Kidney epithelial cell (primary cell): ENCODE results near the gene RASGEF1B. TPM values are rescaled to one million over a fixed set of nuclear protein-coding genes. Genes with fewer than 3 reads are reported as not detected.

Source experiments
- DNase-seq: peaks from one replicate; pipeline ENCODE4 v3.0.0-alpha.2; 2010; ENCODE audit warnings: low read depth
- H3K27me3 ChIP-seq: 2 replicates; pipeline ENCODE4 v1.6.0; 2011; ENCODE audit warnings: low read length; ENCODE audit not compliant: control insufficient read depth, insufficient read depth
- H3K36me3 ChIP-seq: 2 replicates; pipeline ENCODE4 v1.5.1; 2011; ENCODE audit warnings: low read length; ENCODE audit not compliant: control insufficient read depth, insufficient read depth
- H3K4me3 ChIP-seq: 2 replicates; pipeline ENCODE4 v1.5.1; 2011; ENCODE audit warnings: low read depth, mild to moderate bottlenecking, control low read depth, low read length
- total RNA-seq: library from RNA; depleted of rRNA; stranded (reverse); fragments of >200 nt; gene quantifications from 2 replicates; pipeline ENCODE4 v1.2.3, GENCODE V29; 2015
- TF ChIP-seq, protein P1 (sequence below): IDR thresholded peaks from 2 replicates; pipeline ENCODE4 v1.5.1; 2011; ENCODE audit warnings: mild to moderate bottlenecking, moderate library complexity, low read length, control low read depth, inconsistent platforms; ENCODE audit not compliant: insufficient read depth, poor library complexity, severe bottlenecking

The RASGEF1B gene
- total RNA-seq, 1 donor from 2014 or later, result 14.0 TPM

DNA sequence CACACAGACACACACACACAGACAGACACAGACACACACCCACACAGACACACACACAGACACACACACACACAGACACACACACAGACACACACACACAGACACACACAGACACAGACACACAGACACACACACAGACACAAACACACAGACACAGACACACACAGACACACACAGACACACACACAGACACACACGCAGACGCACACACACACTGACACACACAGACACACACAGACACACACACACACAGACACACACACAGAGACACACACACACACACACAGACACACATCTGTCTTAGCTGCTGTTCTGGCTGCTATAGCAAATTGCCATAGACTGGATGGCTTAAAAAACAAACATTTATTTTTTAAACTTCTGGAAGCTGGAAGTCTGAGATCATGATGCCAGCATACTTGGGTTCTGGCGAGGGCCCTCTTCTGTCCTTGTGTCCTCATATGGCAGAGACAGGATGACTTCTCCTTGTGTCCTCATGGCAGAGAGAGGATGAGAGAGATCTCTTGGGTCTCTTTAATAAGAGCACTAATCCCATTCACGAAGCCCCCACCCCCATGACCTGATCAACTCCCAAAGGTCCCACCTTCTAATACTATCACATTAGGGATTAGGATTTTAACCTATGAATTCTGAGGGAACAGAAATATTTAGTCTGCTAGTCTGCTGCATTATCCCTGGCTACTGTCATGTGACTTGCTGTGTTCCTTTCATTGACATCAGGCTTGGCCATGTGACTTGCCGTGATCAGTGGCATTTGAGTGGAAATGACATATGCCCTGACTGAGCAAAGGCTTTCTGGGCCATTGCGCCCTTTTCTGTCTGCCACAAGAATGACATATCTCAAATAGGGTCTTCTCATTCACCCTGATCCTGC is 32.7 kb upstream of the RASGEF1B start:
- TF ChIP-seq, protein P1, sequence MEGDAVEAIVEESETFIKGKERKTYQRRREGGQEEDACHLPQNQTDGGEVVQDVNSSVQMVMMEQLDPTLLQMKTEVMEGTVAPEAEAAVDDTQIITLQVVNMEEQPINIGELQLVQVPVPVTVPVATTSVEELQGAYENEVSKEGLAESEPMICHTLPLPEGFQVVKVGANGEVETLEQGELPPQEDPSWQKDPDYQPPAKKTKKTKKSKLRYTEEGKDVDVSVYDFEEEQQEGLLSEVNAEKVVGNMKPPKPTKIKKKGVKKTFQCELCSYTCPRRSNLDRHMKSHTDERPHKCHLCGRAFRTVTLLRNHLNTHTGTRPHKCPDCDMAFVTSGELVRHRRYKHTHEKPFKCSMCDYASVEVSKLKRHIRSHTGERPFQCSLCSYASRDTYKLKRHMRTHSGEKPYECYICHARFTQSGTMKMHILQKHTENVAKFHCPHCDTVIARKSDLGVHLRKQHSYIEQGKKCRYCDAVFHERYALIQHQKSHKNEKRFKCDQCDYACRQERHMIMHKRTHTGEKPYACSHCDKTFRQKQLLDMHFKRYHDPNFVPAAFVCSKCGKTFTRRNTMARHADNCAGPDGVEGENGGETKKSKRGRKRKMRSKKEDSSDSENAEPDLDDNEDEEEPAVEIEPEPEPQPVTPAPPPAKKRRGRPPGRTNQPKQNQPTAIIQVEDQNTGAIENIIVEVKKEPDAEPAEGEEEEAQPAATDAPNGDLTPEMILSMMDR, result no peak
- DNase-seq, result no peak
- no peaks in the 10 kb centered on the region for H3K36me3 ChIP-seq
- H3K27me3 ChIP-seq, result no peaks in the 10 kb centered on the region
- no peak overlapping the region for H3K4me3 ChIP-seq

- TF ChIP-seq, protein P1, result no peak
- no peaks in the 10 kb centered on the region for H3K27me3 ChIP-seq
- no peak overlapping the region for H3K4me3 ChIP-seq
- DNase-seq, result no peak
- H3K36me3 ChIP-seq, result no peaks in the 10 kb centered on the region
Observed at GRCh38 chr4:81503586-81503985, 31.9 kb upstream of the RASGEF1B start.

- Histone ChIP-seq H3K4me3 (no peak overlapping the region), H3K36me3 (no peaks in the 10 kb centered on the region), H3K27me3 (no peaks in the 10 kb centered on the region)
- TF ChIP-seq, protein P1, result no peak
- DNase-seq, result no peak
Observed at GRCh38 chr4:81502564-81502963, 30.9 kb upstream of the RASGEF1B start.

- H3K36me3 ChIP-seq, result no peaks in the 10 kb centered on the region
- peak; percentile 26 for DNase-seq
- H3K4me3 ChIP-seq, result no peak overlapping the region
- TF ChIP-seq, protein P1, result no peak
- H3K27me3 ChIP-seq, result no peaks in the 10 kb centered on the region
Observed at GRCh38 chr4:81499840-81500239, 28.1 kb upstream of the RASGEF1B start.

DNA sequence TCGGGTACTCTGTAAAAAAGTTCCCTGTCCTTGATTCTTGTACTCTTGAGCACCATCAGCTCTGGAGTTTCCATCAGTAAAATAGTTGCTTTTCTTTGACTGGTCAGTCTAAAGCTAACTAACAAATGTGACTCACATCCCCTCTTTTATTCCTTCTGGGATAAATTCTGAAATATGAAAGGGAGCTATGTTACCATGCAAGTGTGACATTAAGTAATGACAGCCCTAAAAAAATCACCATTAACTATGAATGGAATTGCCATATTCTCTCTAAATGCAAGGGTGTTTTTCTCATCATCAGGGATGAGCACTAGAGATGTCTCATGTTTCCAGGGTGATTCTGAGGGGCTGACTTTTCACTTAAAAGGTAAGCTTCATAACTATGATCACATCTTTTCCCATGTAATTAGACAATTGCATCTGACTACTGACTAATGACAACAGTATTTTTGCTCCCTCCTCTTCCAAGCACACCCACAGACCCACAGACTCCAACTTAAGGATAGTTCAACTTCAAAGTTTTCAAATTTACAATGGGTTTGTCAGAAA is 26.9 kb upstream of the RASGEF1B start:
- TF ChIP-seq, protein P1, result no peak
- no peaks in the 10 kb centered on the region for H3K27me3 ChIP-seq
- DNase-seq, result no peak
- H3K4me3 ChIP-seq, result no peak overlapping the region
- no peaks in the 10 kb centered on the region for H3K36me3 ChIP-seq
